Astrocyte of the spinal cord (primary cell): Measurements from ENCODE around the gene COL28A1.
"Not testable (repeated sequence)": the region's sequence is repeated elsewhere in the genome, so short reads cannot be mapped to it uniquely, and the experiment has no call there.

Experiments
- DNase-seq: peaks from one replicate; pipeline ENCODE4 v3.0.0; 2011; ENCODE audit warnings: low read depth, low spot score
- H3K4me3 ChIP-seq: 2 replicates; pipeline ENCODE4 v1.5.1; 2011; ENCODE audit warnings: low read depth, mild to moderate bottlenecking, low read length, moderate library complexity
- CTCF ChIP-seq: IDR thresholded peaks from 2 replicates; pipeline ENCODE4 v1.5.1; 2012; ENCODE audit warnings: low read depth, mild to moderate bottlenecking, low read length, inconsistent platforms
- in situ Hi-C: cut with HindIII; loops from 2 replicates; pipeline ENCODE4 v1.10.0; 2017; ENCODE audit warnings: low sequenced_read_pairs

COL28A1 gene

GRCh38 chr7:7489546-7489945, 46.1 kb downstream of the COL28A1 start:
- DNase-seq = no peak
- H3K4me3 ChIP-seq = no peak overlapping the region
- no peak for TF ChIP-seq CTCF
- in situ Hi-C loops = no loop called here

- DNase-seq = no peak
- H3K4me3 ChIP-seq = no peak overlapping the region
- TF ChIP-seq CTCF = no peak
- in situ Hi-C loops = no loop called here
These were observed 49.3 kb downstream of the COL28A1 start for GRCh38 chr7:7486362-7486761.

- no peak for TF ChIP-seq CTCF
- H3K4me3 ChIP-seq = no peak overlapping the region
- in situ Hi-C loops = no loop called here
- no peak for DNase-seq
These were observed 51.6 kb downstream of the COL28A1 start for GRCh38 chr7:7484072-7484471.

- no peak for DNase-seq
- TF ChIP-seq CTCF = no peak
- H3K4me3 ChIP-seq = no peak overlapping the region
- in situ Hi-C loops = no loop called here
These were observed 53.9 kb downstream of the COL28A1 start for GRCh38 chr7:7481802-7482201.

- TF ChIP-seq CTCF = no peak
These were observed 56.3 kb downstream of the COL28A1 start for GRCh38 chr7:7479275-7479805.

GRCh38 chr7:7478569-7478968, 57.1 kb downstream of the COL28A1 start:
- in situ Hi-C loops = no loop called here
- no peak for DNase-seq
- no peak overlapping the region for H3K4me3 ChIP-seq
- no peak for TF ChIP-seq CTCF

More at GRCh38 chr7:7479275-7479805, 56.3 kb downstream of the COL28A1 start:
- in situ Hi-C loops = no loop called here
- no peak overlapping the region for H3K4me3 ChIP-seq
- no peak for DNase-seq

- DNase-seq, H3K4me3 ChIP-seq, in situ Hi-C loops: not testable (repeated sequence)
These were observed 58.0 kb downstream of the COL28A1 start for GRCh38 chr7:7477641-7478040.
